BLaER1 treated with 17β-estradiol and CSF1 and Interleukin-3, amounts not matched to agents 10 nM and 100 nM (cell line): ENCODE data around the gene RABL6.

ENCODE experiments used
- H3K27ac ChIP-seq, 11 experiments: shearing (Covaris generic); formaldehyde crosslinking; 2 replicates each; pipeline ENCODE4 v1.8.1; 2022
- H3K27me3 ChIP-seq, 11 experiments: shearing (Covaris generic); formaldehyde crosslinking; 2 replicates each; pipeline ENCODE4 v1.8.1; 2022
- H3K36me3 ChIP-seq, 11 experiments: shearing (Covaris generic); formaldehyde crosslinking; 2 replicates each; pipeline ENCODE4 v1.8.1; 2022
- H3K4me1 ChIP-seq, 10 experiments: shearing (Covaris generic); formaldehyde crosslinking; 2 replicates each; pipeline ENCODE4 v1.8.1; 2022
- H3K4me2 ChIP-seq, 11 experiments: shearing (Covaris generic); formaldehyde crosslinking; 2 replicates each; pipeline ENCODE4 v1.8.1; 2022
- H3K4me3 ChIP-seq, 10 experiments: shearing (Covaris generic); formaldehyde crosslinking; 2 replicates each; pipeline ENCODE4 v1.8.1; 2022
- H3K9ac ChIP-seq, 11 experiments: shearing (Covaris generic); formaldehyde crosslinking; 2 replicates each; pipeline ENCODE4 v1.8.1; 2022
- H3K9me3 ChIP-seq, 11 experiments: shearing (Covaris generic); formaldehyde crosslinking; replicated peaks in 1 of 11; 2 replicates each; pipeline ENCODE4 v1.8.1; 2022
- H4K20me1 ChIP-seq, 11 experiments: shearing (Covaris generic); formaldehyde crosslinking; 2 replicates each; pipeline ENCODE4 v1.8.1; 2022
- Cebpa-rat ChIP-seq, 11 experiments: shearing (Covaris generic); IDR thresholded peaks; 2 replicates each; pipeline ENCODE4 v1.8.1; 2022

Gene RABL6

DNA sequence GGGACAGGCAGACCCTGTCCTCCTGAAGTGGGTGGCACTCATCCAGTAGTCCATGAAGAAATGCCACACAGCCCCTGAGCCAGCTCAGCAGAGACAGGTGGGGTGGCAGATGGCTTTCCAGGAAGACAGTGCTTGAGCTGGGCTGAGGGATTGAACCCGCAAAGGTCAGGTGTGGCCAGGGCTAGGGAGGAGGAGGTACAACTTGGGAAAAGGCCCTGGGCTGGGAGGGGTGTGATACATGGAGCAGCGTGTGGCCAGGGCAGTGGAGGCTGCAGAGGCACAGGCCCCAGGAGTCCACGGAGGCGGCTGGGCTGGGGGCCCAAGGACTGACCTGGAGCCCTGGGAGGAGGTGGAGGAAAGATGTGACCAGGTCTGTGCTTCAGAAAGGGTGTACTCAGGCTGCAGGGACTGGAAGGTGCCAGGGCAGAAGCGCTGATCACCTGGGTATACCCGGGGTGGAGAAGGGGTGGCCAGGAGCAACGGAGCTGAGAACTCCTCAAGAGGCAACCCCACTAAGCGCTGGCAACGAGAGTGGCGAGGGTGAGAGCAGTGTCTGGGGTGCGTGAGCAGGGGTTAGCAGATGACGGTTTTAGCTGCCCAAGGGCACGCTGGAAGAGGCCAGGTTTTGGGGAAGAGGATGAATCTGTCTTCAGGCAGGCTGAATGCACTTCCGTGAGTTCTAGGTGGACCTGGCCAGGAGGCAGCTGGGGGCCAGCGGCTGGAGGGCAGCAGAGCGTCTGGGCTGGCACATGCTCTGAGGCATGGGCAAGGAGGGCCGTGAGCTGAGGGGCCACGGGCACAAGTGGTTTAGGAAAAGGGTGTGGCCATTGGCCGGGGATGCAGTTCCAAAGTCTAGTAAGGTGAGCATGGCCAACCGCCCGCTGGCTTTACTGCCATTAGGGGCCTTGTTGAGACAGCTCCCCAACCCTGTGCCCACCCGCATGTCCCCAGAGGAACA lies 3.9 kb upstream of the RABL6 start:
- Histone ChIP-seq H3K4me3 (no peak overlapping the region), H3K27ac (no peak overlapping the region), H3K4me1 (peaks cover 41 to 57% (median 49%) of the 10 kb centered on the region in 10 experiments), H3K4me2 (no peak overlapping the region), H4K20me1 (peaks cover 0 to 47% (median 15%) of the 10 kb centered on the region in 11 experiments; a peak in 16 of 22 replicates), H3K27me3 (peaks cover 0 to 15% (median 8%) of the 10 kb centered on the region in 11 experiments; a peak in 12 of 22 replicates), H3K9me3 (no peaks in the 10 kb centered on the region), H3K9ac (peak overlapping the region in 1 of 11 experiments; percentile 33; a peak in 1 of 22 replicates), H3K36me3 (peaks cover 0 to 33% (median 18%) of the 10 kb centered on the region in 11 experiments; a peak in 13 of 22 replicates)
- TF ChIP-seq Cebpa-rat (IDR thresholded peaks at IDR 0.05) = no peak

DNA sequence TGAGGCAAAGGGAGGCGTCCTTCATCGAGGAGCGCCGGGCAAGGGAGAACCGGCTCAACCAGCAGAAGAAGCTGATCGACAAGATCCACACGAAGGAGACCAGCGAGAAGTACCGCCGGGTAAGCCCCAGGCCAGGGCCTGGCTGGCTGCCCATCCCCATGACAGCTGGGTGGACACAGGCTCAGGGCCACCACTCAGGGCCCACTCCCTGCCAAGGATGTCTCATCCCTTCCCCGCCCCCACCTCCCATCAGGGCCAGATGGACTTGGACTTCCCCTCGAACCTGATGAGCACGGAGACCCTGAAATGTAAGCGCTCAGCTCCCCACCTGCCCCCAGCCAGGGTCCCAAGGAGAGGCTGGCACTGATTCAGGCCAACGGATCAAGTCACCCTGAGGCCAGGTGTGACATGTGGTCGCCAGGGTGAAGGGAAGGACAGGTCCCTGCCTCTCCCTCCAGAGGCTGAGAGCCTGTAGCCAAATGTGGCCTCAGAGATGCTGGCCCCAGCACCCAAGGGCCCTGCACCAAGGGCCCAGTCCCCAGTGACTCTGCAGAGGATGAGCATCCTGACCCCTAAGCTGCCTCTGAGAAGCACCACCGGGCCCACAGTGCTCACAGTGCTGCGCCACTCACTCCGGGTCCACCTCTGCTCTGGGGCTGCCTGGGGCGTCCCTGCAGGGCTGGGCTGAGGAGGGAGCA lies 3.1 kb upstream of the RABL6 start:
- H3K4me1 ChIP-seq = peaks cover 44 to 57% (median 49%) of the 10 kb centered on the region in 10 experiments

DNA sequence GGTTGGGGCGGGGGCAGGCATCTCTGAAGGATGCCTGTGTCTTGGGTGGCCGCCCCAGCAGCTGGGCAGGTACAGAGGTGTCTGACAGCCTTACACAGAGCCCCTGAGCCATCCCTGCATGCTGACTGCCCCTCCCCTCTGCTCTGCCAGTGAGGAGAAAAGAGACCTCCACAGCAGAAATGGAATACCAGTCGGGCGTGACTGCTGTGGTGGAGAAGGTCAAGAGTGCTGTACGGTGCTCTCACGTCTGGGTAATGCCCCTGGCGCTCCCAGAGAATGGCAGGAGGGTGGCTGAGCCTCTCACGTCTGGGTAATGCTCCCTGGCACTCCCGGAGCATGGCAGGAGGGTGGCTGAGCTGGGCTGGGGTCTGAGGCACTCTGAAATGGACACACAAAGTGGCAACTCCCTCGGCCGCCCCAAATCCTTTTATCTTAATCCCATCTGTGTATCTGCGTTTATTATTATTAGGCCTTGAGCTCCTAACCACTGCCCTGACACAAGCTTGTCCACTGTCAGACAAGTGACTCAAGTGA lies 2.5 kb upstream of the RABL6 start:
- TF ChIP-seq Cebpa-rat (IDR thresholded peaks at IDR 0.05) = no peak

More for the DNA sequence above, 3.1 kb upstream of the RABL6 start:
- Histone ChIP-seq H4K20me1 (peaks cover 1 to 47% (median 23%) of the 10 kb centered on the region in 11 experiments; a peak in 19 of 22 replicates), H3K9ac (peak overlapping the region in 3 of 11 experiments; percentile 16 to 37 (median 18); a peak in 2 of 22 replicates), H3K4me3 (no peak overlapping the region), H3K36me3 (peaks cover 0 to 39% (median 24%) of the 10 kb centered on the region in 11 experiments; a peak in 16 of 22 replicates), H3K4me2 (no peak overlapping the region), H3K9me3 (no peaks in the 10 kb centered on the region), H3K27ac (no peak overlapping the region), H3K27me3 (peaks cover 0 to 7% (median under 1%) of the 10 kb centered on the region in 11 experiments; a peak in 9 of 22 replicates)
- no peak for TF ChIP-seq Cebpa-rat (IDR thresholded peaks at IDR 0.05)

DNA sequence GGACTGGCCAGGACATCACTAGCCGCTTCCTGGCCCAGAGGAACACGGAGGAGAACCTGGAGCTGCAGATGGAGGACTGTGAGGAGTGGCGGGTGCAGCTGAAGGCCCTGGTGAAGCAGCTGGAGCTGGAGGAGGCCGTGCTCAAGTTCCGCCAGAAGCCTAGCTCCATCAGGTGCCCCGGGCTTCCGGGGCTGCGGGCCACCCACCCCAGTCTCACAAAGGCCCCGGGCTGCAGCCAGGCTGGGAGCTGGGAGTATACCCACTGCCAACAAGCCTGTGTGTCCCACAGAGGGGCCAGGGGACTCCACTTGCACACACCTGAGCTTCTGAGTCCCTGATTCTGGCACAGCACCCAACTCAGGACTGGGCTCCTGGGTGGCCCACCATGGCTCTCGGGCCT lies 1.7 kb upstream of the RABL6 start:
- Histone ChIP-seq H3K36me3 (peaks cover 11 to 53% (median 38%) of the 10 kb centered on the region in 11 experiments; a peak in 20 of 22 replicates), H3K27me3 (no peaks in the 10 kb centered on the region), H3K4me3 (no peak overlapping the region; a peak in 2 of 20 replicates), H3K9me3 (no peaks in the 10 kb centered on the region), H3K27ac (no peak overlapping the region), H3K4me2 (peak overlapping the region; percentile 82 to 99 (median 96)), H3K9ac (peak overlapping the region in 10 of 11 experiments; percentile 84 to 99 (median 98); a peak in 16 of 22 replicates), H4K20me1 (peaks cover 15 to 54% (median 30%) of the 10 kb centered on the region in 11 experiments; a peak in 19 of 22 replicates), H3K4me1 (peaks cover 47 to 58% (median 52%) of the 10 kb centered on the region in 10 experiments)
- no peak for TF ChIP-seq Cebpa-rat (IDR thresholded peaks at IDR 0.05)

More for the DNA sequence above, 2.5 kb upstream of the RABL6 start:
- no peak overlapping the region for H3K4me2 ChIP-seq
- peaks cover 47 to 58% (median 52%) of the 10 kb centered on the region in 10 experiments for H3K4me1 ChIP-seq
- no peak overlapping the region for H3K4me3 ChIP-seq
- peaks cover 0 to 5% (median 0%) of the 10 kb centered on the region in 11 experiments; a peak in 3 of 22 replicates for H3K27me3 ChIP-seq
- peaks cover 3 to 45% (median 30%) of the 10 kb centered on the region in 11 experiments; a peak in 17 of 22 replicates for H3K36me3 ChIP-seq
- no peaks in the 10 kb centered on the region for H3K9me3 ChIP-seq
- H3K27ac ChIP-seq = no peak overlapping the region
- peaks cover 7 to 51% (median 29%) of the 10 kb centered on the region in 11 experiments; a peak in 19 of 22 replicates for H4K20me1 ChIP-seq
- peak overlapping the region in 3 of 11 experiments; percentile 16 to 99 (median 37); a peak in 2 of 22 replicates for H3K9ac ChIP-seq

DNA sequence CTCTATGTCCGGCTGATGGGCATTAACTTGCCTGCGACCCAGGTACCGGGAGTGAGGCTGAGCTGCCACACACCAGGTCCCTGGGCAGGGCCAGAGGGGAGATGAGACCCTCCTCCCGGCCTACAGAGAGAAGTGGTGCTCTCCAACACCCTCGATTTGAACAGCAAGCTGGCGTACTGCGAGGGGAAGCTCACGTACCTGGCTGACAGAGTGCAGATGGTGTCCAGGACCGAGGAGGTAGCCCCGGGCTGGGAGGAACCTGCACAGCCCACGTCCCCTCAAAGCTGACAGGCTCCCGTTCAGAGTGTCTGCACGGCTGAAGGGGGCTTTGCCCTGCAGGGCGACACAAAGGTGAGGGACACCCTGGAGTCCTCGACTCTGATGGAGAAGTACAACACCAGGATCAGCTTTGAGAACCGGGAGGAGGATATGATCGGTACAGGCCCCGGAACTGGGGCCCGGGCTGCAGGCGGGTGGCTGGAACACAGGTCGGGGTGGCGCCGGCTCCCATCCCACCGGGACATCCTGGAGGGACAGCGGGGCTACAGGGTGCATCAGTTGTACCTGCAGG lies 1.0 kb upstream of the RABL6 start:
- peaks cover 17 to 60% (median 36%) of the 10 kb centered on the region in 11 experiments; a peak in 19 of 22 replicates for H4K20me1 ChIP-seq
- peak overlapping the region; percentile 69 to 98 (median 95); a peak in 19 of 22 replicates for H3K27ac ChIP-seq
- H3K4me1 ChIP-seq = peaks cover 41 to 57% (median 50%) of the 10 kb centered on the region in 10 experiments
- H3K27me3 ChIP-seq = no peaks in the 10 kb centered on the region
- peaks cover 11 to 59% (median 45%) of the 10 kb centered on the region in 11 experiments; a peak in 20 of 22 replicates for H3K36me3 ChIP-seq
- peak overlapping the region; percentile 76 to 100 (median 100) for H3K4me3 ChIP-seq
- no peaks in the 10 kb centered on the region for H3K9me3 ChIP-seq
- peak overlapping the region; percentile 84 to 99 (median 98) for H3K9ac ChIP-seq
- TF ChIP-seq Cebpa-rat (IDR thresholded peaks at IDR 0.05) = no peak
- peak overlapping the region; percentile 82 to 99 (median 96) for H3K4me2 ChIP-seq

DNA sequence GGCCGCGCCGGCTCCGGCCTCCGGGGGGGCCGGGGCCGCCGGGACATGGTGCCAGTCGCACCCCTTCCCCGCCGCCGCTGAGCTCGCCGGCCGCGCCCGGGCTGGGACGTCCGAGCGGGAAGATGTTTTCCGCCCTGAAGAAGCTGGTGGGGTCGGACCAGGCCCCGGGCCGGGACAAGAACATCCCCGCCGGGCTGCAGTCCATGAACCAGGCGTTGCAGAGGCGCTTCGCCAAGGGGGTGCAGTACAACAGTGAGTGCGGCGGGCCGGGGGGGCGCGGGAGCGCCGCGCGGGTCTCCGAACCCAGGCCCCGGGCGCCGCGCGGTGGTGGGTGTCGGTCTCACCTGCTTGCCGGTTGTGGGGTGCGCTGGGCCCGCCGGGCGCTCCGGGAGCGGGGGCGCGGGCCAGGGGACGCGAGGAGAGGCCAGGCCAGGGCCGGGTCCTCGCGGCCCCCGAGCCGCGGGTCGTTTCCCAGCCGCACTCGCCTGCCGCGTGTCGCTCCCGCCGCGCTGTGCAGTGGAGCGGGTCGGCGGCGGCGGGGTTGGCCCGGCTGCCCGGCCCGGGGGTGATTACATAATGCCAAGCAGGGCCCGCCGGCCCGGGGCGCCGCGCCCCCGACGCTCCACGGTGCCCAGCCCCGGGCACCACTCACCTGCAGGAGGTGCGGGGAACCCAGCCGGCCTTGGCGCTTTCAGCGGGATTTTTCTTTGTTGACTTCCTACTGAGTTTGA lies 492 bp downstream of the RABL6 start:
- Histone ChIP-seq H3K4me1 (peaks cover 44 to 63% (median 52%) of the 10 kb centered on the region in 10 experiments), H3K4me2 (peak overlapping the region; percentile 82 to 99 (median 95)), H3K4me3 (peak overlapping the region; percentile 76 to 100 (median 100)), H3K27ac (peak overlapping the region; percentile 69 to 98 (median 95)), H3K9ac (peak overlapping the region; percentile 84 to 99 (median 98)), H4K20me1 (peaks cover 25 to 76% (median 51%) of the 10 kb centered on the region in 11 experiments; a peak in 20 of 22 replicates), H3K9me3 (no peaks in the 10 kb centered on the region), H3K36me3 (peaks cover 21 to 75% (median 60%) of the 10 kb centered on the region in 11 experiments), H3K27me3 (no peaks in the 10 kb centered on the region)
- 0 out of 22 replicates have a peak, but pooled peaks of 1 of the 11 experiments have one; percentile 10 for TF ChIP-seq Cebpa-rat (IDR thresholded peaks at IDR 0.05)

DNA sequence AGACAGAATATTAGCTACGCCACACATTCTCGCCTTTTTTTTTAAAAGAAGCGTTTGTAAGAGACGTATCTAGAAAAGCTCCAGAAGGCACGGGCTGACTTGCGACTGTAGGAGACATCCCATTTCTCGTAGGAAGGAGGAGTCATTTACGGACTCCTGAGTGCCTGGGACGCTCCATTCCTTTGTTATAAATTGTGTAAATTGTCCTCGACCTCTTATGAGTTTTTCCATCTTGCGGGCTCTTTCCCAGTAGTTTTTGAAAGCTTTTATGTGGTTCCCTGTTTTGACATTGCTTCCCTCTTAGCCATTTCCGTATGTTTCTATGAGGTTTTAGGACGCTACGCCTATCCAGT lies 1.0 kb downstream of the RABL6 start:
- peaks cover 44 to 64% (median 52%) of the 10 kb centered on the region in 10 experiments for H3K4me1 ChIP-seq
- H3K9ac ChIP-seq = peak overlapping the region; percentile 84 to 99 (median 98)
- peaks cover 25 to 76% (median 65%) of the 10 kb centered on the region in 11 experiments for H3K36me3 ChIP-seq
- peak overlapping the region; percentile 82 to 99 (median 95) for H3K4me2 ChIP-seq
- peak overlapping the region; percentile 76 to 100 (median 100) for H3K4me3 ChIP-seq
- no peaks in the 10 kb centered on the region for H3K27me3 ChIP-seq
- peaks cover 26 to 81% (median 56%) of the 10 kb centered on the region in 11 experiments; a peak in 20 of 22 replicates for H4K20me1 ChIP-seq
- peak overlapping the region; percentile 69 to 98 (median 95) for H3K27ac ChIP-seq
- TF ChIP-seq Cebpa-rat (IDR thresholded peaks at IDR 0.05) = no peak
- no peaks in the 10 kb centered on the region for H3K9me3 ChIP-seq
